GM23338 (cell line): Measurements from ENCODE around the gene WNT1.

Source experiments
- CTCF ChIP-seq, 2 experiments: fragments of 200-600 bp in 1 of 2; sonication (generic) in 1 of 2; conservative IDR thresholded peaks; 2 replicates each; pipeline versions ENCODE4 v1.5.1 to v1.6.1; 2016 to 2017; ENCODE audit warnings: antibody characterized with exemption in 2 of 2, low read depth in 2 of 2, mild to moderate bottlenecking in 2 of 2, moderate library complexity in 1 of 2
- EZH2 ChIP-seq: fragments of 200-600 bp; sonication (generic); IDR thresholded peaks from one replicate; pipeline ENCODE4 v1.8.0; 2017; ENCODE audit warnings: antibody characterized with exemption, mild to moderate bottlenecking, low read depth; ENCODE audit not compliant: unreplicated experiment
- EZH2phosphoT487 ChIP-seq: fragments of 200-600 bp; sonication (generic); IDR thresholded peaks from one replicate; pipeline ENCODE4 v1.8.1; 2018; ENCODE audit warnings: antibody characterized with exemption; ENCODE audit not compliant: unreplicated experiment
- JUNB ChIP-seq: IDR thresholded peaks from one replicate; pipeline ENCODE4 v1.6.1; 2016; ENCODE audit warnings: antibody characterized with exemption; ENCODE audit not compliant: unreplicated experiment

DNA sequence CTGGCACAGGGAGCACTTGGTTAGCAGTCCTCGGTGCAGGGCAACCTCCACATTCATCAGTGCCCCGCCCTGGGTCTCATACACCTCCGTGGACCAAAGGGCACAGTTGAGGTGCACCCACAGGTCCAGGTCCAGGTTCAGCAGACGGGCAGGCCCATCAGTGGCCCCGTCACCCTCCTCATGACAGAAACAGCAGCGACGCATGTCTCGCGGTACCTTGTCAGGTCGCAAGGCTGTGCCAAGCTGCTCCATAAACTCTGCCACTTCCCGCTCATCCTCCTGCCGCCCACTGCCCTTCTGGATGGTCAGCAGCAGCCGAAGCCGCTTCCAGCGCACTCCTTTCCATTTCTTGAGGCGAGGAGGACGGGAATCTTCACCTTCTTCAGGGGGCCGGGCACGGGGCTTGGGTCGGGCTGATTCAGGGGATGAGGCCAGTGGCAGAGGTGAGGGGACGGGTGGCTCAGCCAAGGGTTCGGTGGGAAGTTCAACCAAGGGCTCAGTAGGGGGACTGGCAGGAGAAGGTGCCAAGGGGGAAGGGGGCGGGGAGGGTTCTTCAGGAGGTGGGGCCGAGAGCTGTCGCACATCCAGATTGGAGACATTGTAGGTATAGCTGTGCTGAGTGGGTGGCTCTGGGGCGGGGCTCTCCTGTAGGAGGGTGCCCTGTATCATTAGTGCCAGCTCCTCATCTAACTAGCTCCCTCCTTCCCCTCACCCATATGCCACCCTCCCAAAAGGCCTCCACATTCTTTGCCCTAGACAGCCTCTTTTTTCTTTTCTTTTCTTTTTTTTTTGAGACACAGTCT is 48.8 kb downstream of the WNT1 start:
- no peak for TF ChIP-seq EZH2phosphoT487
- no peak for TF ChIP-seq CTCF (conservative IDR thresholded peaks at IDR 0.05; ENCODE audit: low read depth in 2 of 2)
- TF ChIP-seq EZH2, result no peak
- no peak for TF ChIP-seq JUNB
